ENCODE measurements around the gene DOK7.

DOK7 gene

GRCh38 chr4:3464911-3465697, 2.0 kb downstream of the DOK7 start:
- no peak for DNase-seq

DNA sequence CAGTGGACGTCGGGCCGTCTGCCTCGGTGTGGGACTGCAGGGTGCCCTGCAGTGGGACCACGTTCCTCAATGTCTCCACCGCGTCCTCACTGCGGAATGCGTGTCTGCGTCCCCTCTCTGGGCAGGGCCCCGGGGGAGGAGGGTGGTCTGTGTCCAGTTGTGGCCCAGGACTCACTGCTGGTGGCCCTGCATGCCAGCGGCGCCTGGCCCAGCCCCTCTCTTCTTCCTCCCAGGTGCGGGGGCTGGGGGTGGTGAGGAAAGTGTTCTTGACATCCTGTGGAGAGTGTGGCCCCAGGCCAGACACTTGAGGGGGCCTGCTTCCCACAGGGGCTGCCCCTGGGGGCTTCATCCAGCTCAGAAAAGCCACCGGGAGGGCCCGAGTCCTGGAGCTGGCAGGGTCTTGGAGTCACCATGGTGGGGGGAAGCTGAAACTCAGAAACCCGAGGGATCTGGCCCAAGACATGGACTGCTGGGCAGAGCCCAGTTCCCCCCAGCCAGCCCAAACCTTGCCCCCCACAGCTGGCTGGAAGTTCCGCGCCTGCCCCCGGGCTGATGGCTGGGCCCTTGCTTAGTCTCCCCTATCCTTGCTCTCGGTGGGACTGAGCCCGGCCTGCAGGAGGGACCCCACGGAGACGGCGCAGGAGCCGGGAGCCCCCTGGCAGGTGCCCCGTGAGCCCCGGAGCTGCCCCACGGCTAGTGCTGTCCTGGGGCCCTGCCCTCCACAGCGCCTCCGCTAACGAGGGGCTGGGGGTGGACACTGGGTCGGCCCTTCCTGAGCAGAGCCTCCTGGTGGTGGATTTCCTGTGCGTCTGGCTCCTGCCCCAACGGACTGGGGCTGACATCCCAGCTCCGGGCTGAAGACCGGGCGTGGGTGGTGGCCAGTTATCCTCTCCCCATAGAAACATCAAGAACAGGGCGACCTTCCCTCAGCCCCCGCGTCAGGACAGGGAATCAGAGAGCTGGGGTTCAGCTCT, 2.9 kb downstream of the DOK7 start:
- DNase-seq, result no peak

DNA sequence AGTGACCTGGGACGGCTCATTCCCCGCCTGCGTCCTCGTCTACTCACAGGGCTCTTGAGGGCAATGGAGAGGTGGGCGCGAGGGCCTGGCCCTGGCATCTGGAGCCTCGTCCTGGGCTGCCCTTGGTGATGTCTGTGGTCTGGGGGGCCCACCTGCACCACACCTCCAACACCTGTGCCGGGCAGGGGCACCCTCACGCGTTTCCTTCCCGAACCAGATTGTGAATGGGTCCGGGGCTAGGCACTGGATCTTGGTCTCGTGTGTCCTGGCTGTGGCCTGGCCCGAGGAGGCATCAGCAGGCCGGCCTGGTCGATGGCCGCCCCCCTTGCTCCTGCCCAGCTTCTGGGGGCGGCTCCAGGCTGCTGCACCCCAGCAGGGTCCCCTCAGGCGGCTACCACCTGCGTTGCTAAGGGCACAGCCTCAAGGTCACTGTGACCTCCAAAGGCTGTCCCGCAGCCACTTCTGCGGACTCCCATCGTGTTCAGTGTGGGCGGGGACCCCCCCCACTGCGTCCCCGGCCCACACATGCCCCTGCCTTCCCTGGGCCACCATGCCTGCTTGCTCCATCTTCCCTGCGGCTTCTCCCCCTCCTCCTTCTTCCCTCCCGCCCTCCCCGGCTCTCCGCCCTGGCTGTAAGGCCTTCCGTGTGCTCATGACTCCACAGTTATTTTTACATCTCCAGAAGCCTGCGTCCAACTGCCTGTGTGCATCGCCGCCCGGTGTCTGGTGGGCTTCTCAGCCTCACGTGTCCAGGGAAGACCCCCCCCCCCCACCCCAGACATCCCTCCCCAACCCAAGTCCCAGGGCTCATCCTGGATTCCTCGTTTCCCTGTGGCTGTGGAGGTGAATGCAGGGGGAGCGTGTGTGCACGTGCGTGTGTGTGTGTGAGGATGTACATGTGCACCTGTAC, 3.8 kb downstream of the DOK7 start:
- DNase-seq, result no peak

DNA sequence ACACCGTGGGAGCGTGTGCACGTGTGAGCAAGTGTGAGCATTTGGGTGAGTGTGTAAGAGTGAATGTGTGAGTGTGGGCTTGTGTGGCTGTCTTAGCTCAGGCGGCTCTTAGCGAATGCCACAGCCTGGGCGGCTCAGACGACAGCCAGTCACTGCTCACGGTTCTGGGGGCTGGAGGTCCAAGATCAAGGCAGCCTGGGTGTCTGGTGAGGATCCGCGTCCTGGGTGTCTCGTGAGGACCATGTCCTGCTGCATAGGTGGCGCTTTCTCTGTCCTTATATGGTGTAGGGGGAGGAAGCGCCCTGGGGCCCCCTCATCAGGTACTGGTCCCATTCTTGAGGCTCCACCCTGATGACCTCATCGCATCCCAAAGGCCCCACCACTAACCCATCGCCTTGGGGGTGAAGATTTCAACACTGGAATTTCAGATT, 4.5 kb downstream of the DOK7 start:
- DNase-seq, result no peak

DNA sequence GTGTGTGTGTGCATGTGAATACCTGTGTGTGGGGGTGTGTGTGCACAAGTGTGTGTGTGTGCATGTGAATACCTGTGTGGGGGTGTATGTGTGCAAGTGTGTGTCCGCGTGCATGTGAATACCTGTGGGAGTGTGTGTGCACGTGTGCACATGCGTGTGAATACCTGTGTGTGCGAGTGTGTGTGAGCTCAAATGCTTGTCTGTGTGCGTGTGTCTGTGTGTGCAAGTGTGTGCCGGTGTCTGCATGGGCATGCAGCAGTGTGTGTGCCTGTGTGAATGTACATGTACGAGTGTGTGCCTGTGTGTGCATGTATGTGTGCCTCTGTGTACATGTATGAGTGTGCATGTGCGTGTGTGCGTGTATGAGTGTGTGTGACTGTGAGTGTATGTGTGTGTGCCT, 5.0 kb downstream of the DOK7 start:
- DNase-seq, result no peak

- no peak for DNase-seq
These were observed 5.7 kb downstream of the DOK7 start for GRCh38 chr4:3468804-3469203.

DNA sequence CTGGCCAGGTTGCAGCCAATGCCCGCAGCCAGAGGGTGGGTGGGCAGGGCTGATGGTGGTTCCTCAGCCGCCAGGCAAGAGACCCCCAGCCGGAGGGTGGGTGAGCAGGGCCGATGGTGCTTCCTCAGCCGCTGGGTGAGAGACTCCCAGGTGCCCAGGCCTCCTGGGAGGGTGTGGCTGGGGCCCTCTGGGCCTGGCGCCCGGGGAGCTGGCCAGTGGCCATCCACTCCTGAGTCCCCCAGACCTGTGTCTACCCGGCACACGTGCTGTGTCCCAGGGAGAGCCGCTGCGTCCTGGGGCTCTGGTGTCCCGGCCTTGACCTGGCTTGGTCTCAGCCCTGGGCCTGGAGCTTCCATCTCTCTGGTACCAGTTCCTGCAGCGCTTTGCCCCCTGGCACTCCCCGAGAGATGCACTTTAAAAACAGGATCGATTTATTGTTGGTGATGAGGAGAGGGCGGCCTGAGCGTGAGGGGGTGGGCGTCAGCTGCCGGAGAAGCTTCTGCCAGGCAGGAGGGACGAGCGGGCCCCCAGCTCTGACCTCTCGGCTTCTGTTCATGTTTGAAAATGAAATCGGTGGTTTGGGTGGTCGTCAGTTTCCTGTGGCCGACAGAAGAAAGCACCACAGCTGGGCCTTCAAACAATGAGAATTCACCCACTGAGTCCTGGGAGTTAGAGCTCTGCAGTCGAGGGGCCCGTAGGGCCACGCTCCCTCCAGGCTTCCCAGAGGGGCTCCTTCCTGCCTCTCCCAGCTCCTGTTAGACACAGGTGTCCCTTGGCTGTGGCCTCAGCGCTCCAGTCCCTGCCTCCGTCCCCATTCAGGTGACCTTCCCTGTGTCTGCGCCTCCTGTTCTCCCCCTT, 6.5 kb downstream of the DOK7 start:
- DNase-seq, result no peak

DNA sequence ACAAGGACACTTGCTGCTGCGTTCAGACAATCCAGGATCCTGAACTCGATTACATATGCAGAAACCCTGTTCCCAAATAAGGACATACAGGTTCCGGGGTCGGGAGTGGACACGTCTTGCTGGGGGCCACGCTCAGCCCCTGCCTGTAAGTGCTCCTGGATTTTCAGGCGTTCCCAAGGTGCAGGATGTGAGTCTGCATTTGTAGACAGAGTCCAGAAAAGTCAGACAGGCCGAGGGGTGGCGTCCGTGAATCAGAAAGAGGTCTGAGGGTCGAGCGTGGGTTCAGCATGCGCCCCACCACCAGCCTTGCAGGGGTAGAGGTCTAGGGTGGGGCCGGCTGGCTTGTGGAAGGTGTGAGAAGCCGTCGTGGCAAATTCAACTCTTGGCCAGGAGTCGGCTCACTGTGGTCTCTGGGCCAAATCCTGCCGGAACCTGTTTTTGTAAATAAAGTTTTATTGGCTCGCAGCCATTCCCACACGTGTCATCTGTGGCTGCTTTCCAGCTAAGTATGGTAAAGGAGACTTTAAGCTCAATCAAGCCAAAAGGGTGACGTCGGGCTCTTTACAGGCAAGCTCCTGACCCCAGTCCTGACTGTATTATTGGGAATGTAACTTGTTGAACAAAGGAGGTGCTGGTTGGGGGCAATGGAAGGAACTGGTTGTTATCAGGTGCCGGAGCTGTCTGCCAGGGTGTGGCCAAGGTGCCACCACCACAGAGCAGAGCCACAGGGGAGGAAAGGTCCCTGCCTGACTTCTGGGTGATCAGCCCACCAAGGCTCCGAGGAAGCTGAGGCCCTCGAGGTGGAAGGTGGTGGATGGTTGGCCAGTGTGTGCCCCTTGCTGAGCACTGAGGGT, 7.4 kb downstream of the DOK7 start:
- DNase-seq, result no peak

DNA sequence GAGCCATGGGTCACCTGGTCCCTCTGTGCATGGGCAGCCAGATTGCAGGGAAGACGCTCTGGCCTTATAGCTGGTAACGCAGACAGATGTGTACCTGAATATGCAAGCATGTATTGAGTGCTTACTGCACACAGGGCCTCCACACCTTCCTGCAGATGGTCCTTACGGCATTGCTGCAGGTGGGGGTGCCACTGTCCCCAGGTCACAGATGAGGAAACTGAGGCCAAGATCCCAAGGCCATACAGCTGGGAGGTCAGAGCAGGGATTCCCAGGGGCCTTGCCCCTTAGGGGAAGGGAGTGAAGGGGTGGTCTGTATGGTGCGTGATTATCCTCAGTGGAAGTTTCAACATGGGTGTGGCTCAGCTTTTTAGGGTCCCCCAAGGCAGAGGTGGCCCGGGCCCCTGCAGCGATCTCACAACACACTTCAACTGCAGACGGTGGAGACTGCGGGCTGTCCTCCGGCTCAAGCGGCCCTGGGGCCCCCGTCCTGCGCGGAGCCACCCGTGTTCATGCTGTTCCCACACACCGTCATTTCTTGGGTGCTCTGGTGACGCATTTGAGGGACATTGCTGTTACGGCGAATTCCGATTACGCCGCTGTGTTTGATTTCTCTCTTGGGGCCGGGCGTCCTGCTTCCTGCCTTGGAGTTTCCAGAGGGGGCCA, 8.1 kb downstream of the DOK7 start:
- DNase-seq, result no peak

DNA sequence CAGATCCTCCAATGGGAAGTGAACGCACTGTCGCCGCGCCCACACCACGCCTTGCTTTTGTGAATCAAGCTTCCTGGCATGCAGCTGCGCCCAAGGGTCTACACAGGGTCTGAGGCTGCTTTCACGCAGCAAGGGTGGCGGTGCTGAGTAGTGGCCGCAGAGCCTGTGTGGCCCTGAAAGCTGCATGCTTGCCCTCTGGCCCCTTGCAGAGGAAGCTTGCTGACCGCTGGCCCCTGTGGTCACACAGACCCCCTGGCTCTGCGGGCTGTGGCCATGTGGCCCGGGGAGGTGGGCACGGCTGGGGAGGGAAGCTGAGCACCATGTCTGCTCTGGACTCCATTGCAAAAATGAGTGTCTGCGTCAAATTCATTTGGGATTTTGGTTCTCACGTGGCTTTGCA, 8.8 kb downstream of the DOK7 start:
- no peak for DNase-seq

- no peak for DNase-seq
These were observed 9.5 kb downstream of the DOK7 start for GRCh38 chr4:3472411-3473141.

- no peak for DNase-seq
These were observed 10.3 kb downstream of the DOK7 start for GRCh38 chr4:3473181-3473950.

GRCh38 chr4:3473996-3474765, 11.1 kb downstream of the DOK7 start:
- no peak for DNase-seq

GRCh38 chr4:3475041-3475712, 12.1 kb downstream of the DOK7 start:
- DNase-seq, result no peak

GRCh38 chr4:3475713-3476260, 12.7 kb downstream of the DOK7 start:
- no peak for DNase-seq

DNA sequence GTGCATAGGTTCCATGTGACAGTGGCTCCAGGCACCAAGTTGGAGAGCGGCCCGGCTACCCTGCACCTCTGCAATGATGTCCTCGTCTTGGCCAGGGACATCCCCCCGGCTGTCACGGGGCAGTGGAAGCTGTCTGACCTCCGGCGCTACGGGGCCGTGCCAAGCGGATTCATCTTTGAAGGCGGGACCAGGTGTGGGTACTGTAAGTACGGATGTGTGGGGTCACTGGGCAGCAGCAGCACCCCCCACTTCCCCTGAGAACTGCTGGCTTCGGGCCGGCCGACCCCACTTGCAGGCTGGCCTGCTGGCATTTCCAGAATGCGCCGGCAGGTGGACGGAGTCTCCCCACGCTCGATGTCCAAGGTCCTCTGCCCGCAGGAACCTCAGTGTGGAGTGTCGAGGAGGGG, 13.2 kb downstream of the DOK7 start:
- no peak for DNase-seq
